ENCODE results near the gene ISCA2.
"Not testable (repeated sequence)": the region's sequence is repeated elsewhere in the genome, so short reads cannot be mapped to it uniquely, and the experiment has no call there.

Gene ISCA2, protein sequence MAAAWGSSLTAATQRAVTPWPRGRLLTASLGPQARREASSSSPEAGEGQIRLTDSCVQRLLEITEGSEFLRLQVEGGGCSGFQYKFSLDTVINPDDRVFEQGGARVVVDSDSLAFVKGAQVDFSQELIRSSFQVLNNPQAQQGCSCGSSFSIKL

DNA sequence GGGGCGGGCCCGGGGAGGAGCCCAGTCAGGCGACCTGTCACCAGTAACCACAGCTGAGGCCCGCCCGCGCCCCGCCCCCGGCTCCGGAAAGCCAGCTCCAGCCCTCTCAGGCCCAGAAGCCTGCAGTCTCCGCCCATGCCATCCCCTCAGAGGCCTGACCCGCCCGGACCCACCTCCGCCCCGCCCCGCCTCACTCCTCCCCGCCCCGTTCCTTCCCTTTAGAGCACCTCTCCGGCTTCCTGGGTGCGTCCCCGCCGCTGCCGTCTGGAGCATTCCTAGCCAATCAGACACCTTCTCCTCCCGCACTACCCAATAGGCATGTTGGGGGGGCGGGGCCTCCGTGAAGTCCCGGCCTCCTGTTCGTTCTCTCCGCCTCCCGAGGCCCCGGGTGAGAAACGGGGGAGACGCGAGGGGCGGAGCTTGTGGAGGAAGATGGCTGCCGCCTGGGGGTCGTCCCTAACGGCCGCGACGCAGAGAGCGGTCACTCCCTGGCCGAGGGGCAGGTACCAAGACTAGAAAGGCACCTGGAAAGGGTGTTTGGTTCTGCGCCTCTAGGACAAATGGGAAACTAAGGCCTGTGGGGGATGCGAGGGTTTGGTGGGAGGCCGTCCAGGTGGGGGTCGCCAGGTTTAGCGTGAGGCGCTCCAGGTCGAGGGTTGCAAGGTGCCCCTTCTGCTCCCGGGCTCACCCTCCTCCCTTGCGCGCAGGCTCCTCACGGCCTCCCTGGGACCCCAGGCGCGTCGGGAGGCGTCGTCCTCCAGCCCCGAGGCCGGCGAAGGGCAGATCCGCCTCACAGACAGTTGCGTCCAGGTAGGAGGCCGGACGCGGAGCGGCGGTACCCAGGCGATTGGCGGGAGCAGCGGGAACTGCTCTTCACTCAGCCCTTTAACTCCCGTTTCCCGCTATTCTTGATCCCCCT is at the start of gene ISCA2:
Gene ISCA2, plus strand, starts transcription at position 423 of the 919 bp plus-strand sequence. Its CDS starts 10 bp downstream, at position 433.
- DNase-seq, result peak; percentile 99

DNA sequence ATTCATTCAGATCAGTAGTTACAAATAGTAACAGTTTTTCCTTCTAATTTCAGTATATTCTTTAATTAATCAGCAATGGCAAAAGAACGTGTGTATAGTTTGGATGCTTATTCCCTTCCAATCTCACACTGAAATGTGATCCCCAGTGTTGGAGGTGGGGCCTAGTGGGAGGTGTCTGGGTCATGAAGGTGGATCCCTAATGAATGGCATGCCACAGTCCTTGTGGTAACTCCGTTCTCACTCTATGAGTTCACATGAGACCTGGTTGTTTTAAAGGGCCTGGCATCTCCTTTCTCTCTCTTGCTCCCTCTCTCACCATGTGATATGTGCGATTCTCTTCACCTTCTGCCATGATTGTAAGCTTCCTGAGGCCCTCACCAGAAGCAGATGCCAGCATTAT is 48.7 kb upstream of the ISCA2 start:
- no peak for DNase-seq

DNA sequence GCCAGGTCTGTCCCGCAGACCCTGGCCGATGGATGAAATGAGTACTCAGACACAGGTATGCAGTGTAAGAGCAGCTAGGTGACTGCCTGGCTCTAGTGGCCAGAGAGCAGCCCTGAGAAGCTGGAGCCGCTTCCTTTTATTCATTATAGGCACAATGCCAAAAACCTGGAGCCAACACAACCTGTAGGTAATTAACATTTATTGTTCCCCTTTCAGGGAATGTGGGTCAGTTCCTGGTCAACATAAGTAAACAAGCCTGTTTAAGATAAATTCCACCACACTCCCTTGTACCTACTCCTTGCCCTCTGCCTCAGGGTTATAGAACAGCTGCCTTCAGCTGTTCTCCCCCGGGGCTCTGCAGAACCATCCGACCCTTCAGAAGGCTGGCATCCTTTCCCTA is 39.2 kb upstream of the ISCA2 start:
- DNase-seq, result not testable (repeated sequence)

DNA sequence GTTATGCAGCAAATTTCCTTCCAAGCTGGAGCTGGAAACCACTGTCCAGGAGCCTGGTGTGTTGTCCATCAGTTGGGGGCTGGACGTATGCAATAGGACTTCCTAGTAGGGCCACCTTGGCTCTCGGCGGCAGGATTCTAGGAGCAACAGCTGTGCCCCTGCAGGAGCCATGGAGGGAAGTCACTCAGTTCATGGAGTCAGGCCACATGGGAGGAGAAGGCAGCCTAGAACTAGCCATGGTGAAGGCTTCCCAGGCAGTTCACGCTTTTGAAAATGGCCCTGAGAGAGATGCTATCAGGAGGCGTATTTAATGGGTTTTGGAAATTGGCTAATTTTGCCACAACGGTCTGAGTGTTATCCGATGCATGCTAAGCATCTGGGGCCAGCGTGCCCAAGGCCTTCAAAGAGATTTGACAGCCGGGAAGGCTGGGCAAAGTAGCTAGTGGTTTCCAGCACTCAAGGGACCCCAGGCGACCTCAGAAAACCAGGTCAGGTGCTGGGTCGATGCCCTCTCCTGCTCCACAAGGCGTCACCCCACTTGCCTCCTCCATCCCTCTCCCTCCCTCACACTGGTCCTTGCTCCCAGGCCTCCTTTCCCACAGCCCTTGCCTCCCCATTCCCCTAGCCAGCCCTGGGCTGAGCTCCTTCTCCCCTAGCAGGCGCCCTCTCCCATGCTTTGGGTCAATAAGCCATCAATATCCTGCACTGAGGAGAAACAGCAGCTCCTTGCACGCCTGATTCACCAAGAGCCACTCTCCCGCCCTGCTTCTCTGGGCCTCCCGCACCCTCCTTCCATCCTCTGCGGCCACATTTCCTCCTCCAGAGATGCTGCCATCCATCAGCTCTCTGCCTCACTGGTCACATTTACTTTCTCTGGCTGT is 36.6 kb upstream of the ISCA2 start:
- no peak for DNase-seq

DNA sequence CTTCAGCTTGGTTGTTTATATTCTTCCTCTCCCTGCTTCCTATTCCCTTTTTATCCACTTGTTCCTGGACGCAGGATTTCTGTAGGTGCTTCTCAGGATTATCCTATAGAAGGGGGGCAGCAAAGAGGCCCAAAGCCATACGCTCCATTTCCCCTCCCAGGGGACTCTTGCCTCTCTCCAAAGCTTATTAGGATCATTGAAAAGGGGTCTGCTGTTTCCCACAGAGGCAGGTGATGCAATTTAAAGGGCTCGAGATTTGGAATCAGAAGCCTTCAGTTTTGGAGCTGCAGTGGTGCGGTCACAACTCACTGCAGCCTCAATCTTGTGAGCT is 36.0 kb upstream of the ISCA2 start:
- DNase-seq, result no peak

DNA sequence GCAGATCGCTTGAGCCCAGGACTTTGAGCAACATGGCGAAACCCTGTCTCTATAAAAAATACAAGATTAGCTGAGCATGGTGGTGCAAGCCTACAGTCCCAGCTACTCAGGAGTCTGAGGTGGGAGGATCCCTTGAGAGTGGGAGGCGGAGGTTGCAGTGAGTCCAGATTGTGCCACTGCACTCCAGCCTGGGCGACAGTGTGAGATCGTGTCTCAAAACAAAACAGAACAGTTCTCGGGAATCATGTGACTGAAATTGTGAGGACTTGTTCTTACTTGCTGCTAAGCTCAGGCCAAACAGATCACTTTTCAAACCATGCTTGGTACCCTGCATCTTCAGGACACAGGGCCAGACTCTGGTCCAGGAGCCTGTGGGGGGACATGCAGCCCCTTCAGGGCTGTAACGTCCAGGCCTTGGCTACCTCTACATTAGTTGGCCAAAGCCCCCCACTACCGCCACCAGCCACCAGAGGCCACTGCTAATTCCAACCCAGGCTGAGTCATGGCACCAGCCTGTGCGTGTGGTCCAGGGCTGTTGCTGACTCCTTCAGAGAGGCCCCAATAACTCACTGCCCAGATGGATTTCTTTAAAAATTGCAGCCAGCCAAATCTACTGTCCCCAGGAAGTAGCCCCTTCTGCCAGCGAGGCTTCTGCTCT is 34.1 kb upstream of the ISCA2 start:
- DNase-seq, result peak; percentile 6 to 14

DNA sequence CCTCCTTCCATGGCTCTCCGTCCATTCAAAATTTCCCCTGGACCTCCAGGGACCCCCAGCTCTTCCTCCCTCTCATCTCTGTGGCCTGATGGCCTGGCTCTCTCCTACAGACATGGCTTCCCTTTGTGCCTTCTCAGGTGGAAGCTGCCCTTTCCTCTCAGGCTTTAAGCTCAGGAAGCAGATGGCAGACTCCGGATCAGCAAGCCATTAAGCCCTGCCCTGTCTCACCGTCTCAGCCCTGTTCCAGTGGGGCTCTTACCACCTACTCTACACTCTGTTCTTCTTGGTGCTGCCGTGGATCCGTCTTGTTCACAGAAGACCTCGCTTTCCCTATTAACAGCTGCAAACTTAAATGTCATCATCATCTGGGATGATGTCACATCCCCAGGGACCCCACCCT is 33.6 kb upstream of the ISCA2 start:
- DNase-seq, result no peak

DNA sequence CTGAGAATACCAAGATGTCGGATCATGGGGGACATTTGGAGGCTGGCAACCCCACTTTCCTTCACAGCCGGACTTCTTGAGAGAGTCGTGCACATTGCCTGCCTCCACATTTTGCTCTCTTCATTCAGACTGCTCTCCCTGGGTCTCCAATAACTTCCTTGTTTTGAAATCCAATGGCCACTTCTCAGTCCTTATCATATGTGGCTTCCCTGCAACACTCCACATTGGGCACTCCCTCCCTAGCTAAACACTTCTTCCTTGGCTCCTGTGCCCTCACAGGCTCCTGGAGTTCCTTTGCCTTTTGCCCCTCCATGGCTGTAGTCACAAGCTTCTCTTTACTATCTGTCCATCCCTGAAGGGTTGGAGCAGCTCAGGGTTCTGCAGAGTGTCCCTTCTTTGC is 30.6 kb upstream of the ISCA2 start:
- no peak for DNase-seq

DNA sequence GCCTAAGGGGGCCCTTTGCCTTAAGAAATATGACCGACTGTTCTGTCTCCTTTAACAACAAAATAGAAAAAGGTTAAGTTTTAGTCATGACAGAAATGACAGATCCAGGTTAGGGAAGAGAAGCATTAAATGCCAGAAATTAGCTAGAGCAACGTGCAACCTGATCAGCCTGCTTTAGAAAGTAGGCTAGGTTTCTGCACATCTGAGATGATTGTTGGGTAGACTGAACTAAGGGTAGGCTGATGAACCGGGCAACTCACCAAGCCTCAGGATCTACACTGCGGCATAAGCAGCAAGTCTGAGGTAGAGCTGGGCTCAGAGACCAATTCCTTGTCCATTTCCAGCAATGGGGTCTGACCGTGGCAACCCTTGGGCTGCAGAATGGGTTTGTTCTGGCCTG is 29.9 kb upstream of the ISCA2 start:
- DNase-seq, result no peak

DNA sequence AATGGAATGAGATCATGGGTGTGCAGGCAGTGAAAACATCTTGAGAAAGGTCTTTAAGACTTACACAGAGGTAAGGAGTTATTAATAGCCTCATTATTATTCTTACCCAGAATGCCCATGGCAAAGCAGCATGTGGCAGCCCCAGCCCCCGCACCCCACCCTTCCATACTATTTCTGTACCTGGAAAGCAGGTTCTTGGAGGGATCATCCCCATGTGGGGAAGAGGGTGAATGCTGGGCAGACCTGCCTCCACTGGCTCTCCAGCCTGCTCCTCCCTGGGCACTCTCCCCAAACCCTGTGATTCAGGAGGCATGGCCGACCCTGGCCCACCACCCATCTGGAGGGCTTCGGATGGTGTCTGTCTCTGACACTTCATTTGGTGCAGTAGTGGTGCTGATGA is 28.8 kb upstream of the ISCA2 start:
- no peak for DNase-seq

DNA sequence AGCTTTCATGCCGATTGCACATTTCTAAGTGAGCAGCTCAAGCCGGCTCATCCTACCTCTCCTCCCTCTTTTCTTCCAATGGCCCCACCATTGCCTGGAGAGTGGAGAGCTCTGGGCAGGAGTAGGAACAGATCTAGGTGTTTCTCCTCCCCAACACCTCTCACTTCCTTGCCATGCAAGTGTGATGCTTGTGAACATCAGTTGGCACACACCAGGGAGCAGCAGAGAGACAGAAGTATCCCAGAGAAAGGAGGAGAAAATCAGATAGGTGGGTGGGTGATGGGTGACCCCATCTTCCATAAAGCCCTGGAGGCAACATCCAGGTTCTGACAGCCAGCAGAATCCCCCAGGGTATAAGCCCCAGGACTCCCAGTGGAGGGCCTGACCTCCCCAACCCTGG is 28.2 kb upstream of the ISCA2 start:
- DNase-seq, result no peak

DNA sequence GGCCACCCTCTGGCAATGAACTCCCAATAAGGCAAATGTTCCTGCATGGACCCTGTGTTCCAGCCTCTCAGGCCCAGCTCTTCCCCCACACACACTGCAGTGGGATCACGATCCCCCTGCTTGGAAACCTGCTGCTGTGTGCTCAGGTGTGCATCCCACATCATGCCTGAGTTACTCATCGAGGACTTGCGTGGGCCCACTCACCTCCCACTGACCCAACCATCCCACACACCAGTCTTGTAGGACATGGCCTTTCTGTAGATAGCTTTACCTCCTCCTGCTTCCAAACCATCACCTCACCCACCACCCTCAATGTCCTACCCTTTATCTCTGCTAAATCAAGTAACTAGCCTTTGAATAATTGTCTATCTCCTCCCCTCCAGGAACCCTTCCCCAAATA is 25.1 kb upstream of the ISCA2 start:
- DNase-seq, result no peak

DNA sequence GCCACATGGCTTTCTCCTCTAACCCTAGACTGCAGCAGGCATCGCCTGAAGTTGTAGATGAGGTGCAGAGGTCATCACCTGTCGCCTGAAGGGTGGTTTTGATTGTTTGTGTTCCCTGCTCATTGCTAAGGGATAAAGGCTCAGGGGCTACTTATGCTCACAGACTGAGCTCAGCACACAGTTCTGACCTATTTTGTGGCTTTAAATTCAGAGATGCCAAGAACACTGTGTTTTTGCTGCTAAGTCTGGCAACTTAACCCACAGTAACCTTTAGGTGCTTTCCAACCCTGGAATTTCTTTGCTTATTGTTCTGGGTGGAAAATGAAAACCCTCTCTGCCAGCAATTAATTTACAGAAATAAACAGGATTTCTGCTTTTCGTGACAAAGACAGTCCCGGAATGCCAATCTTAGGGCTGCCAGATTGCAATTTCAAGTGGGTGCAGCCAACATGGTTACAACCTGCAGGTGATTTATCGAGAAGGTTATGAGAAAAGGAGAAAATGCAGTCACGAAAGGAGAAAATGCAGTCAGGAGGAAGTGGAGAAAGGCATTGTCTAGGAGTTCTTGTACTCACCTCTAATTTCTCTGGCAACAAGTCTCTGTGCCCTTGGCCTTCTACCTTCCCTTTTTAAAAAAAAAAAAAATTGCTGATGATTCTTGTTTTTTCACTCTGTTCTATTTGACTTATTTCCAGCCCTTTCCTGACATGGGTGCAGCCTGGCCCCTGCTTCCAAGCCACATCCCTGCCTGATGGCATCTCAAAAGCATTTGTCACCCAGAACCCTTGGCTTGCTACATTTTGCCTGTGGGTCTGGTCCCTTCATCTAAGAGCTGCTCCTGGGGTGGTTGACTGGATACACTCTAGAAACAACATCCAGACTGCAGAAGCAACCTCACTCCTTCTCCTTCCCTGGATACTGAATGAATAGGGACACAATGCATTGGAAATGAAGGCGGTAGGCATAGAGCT is 23.7 kb upstream of the ISCA2 start:
- no peak for DNase-seq

DNA sequence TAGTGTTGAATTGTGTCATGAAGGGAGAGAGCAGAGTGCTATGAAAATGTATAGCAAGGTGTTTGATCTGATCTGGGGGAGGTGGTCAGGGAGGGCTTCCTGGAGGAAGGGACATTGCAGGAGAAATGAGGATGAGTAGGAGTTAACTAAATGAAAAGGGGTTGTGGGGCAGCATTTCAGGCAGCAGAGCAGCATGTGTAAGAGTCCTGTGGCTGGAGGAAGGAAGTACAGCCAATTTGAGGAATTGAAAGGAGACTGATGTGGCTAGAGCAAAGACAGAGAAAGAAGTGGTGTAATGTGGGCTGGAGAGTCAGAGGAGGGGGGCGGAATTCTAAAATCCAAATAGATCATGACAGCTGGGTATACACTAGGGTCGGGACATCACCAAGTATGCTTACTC is 21.0 kb upstream of the ISCA2 start:
- DNase-seq, result no peak

DNA sequence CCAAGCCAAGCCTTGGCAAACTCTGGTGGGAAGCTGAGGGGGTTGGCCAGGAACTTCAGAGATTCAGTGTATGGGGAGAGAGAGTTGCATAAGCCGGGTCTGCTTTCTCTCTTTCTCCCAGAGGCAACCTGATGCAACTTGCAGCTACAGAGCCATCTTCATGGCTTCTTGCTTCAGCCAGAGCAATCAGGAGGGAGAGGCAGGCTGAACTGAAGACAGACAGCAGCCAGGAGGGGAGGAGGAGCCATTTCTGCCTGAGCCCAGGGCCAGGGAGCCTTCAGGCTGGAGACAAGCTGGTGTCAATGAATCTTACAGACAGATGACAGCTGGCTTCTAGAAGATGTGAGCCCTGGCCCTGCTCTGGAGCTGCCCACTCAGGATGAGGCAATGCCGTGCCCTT is 19.2 kb upstream of the ISCA2 start:
- DNase-seq, result no peak

DNA sequence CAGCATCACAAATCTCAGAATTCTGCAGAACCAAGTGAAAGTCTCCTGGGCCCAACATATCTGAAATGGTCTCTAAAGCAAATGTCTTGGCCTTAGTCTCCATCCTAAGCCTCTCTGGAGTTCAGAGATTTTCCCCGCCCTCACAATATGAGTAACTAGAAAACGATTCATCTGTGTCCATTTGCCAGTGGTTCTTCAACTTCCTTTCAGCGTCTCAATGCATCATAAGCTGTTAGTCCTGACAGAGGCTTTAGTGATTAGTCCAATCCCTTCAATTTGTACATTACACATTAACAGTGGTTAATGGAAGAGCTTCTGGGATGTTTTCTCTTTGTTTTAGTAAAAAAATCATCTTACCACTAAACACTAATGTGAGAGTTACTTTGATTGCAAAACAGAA is 17.9 kb upstream of the ISCA2 start:
- DNase-seq, result no peak

DNA sequence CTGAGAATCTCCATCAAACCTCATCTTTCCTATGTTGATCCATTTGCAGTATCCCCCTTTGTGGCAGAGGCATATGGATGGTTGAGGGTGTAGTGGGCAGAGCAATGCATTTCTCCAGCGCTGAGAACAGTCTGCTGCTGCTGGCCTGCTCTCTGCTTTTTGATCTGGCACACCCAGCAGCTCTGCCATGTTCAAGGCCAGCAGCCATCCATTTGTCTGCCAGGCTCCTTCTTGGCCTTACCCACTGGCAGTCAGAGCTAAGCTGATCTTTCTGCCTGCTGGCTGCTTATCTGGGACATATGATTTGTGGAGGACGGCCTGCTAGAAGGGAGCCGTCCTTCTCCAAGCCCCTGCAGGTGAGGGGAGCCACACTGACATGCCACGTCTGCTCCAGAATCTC is 17.5 kb upstream of the ISCA2 start:
- no peak for DNase-seq

DNA sequence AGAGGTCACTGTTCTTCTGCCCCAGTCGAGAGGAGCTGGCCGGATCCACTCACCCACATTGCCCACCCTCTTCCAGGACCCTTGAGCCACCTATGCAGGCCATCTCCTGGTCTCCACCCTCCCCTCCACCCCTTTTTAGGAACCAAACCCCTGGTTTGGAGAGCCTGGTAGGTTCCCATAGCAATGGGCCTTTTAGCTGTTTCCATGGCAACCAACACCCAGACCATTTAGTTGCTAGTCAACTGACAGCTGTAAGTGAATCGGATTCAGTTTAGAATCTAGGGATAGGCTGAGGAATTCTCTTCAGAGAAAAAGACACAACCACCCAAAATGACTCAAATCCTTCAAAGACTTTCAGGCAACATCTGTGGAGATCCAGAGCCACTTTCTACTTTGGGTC is 17.0 kb upstream of the ISCA2 start:
- no peak for DNase-seq

DNA sequence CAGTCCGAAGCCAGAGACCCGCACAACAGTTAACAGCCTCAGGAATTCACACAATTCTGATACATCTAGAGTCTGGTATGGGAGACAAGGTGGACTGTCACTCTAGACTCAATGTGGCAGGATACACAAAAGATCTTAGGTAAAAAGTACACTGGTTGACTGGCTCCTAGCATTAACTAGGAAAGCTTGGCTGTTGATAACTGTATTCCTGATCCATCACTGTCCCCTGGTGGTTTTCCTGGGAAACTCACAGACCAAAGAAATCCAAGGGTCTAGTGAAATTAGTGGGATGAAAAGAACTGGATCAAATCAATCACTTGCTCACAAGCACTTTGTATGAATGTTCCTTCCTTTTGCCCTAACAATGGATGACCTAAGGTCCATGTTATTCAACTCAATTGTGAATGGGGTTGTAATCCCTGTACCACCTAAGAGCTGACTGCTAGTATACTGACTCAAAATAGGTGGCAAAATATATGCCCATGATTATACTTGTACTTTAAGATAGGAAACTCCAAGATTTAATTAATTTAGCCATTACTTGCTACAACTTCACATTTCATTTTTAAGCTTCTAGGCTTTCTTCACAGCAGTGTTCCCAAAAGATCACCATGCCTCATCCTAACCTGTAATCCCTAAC is 14.4 kb upstream of the ISCA2 start:
- DNase-seq, result no peak

DNA sequence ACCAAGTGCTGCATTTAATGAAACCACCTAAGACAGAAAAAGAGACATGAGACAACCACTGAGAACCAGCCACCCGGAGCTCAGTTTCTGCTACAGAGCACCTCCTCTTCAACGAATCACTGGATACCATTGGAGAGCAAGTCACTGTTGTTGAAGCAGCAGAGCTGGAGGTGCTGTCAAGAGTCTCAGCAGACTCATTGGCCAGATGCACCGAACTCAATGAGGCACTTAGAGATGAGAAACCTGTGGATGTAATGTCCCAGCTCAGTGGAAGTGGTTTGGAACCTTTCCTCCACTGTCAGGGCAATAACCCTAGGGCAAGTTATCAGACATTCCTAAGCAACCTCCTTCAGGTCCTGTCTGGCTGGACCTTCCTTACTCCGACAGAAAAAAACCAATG is 13.5 kb upstream of the ISCA2 start:
- no peak for DNase-seq

DNA sequence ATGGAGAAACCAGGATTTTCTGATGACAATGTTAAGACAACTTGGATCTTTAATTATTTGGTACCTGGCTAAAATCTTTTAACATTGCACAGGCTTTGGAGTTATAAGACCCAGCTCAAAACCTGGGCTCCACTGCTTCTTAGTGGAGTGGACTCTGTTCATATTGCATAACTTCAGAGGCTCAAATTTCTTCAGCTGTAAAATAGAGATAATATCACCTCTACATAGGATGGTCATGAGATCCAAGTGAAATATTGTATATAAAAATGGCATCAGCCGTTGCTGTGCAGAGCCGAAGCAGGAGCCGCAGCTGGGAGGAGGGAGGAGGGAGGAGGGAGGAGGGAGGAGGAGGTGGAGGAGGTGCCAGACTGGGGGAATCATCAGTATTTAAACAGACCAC is 11.0 kb upstream of the ISCA2 start:
- no peak for DNase-seq

DNA sequence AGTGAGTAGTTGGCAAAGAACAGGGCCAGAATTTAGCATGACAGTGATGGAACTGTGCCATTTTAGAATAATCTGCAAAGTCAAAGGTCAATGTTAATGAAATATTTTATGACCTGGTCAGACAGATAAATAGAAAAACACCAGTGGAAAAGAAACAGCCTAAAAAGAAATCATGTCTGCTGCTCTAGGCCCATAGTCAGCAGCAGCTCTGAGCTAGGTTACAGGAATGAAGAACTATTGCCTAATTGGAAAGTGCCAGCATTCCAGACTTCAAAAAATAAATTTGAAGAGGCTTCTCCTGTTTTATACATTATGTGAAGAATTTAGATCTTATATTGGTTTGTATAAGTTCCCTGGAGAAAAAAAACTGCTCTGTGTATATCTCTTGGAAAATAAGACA is 10.2 kb upstream of the ISCA2 start:
- DNase-seq, result no peak

Measured in activated CD4-positive, alpha-beta T cell treated with anti-CD3 and anti-CD28 coated beads for 4 hours (primary cell).